Astrocyte of the spinal cord (primary cell): ENCODE data around the gene ATP8B3.

Experiments used
- DNase-seq: peaks from one replicate; pipeline ENCODE4 v3.0.0; 2011; ENCODE audit warnings: low read depth, low spot score
- H3K4me3 ChIP-seq: 2 replicates; pipeline ENCODE4 v1.5.1; 2011; ENCODE audit warnings: low read depth, mild to moderate bottlenecking, low read length, moderate library complexity
- CTCF ChIP-seq: IDR thresholded peaks from 2 replicates; pipeline ENCODE4 v1.5.1; 2012; ENCODE audit warnings: low read depth, mild to moderate bottlenecking, low read length, inconsistent platforms
- in situ Hi-C: cut with HindIII; loops from 2 replicates; pipeline ENCODE4 v1.10.0; 2017; ENCODE audit warnings: low sequenced_read_pairs

The ATP8B3 gene

GRCh38 chr19:1857648-1858326, 45.7 kb upstream of the ATP8B3 start:
- H3K4me3 ChIP-seq, result peak overlapping the region; percentile 15
- in situ Hi-C loops, result no loop called here
- TF ChIP-seq CTCF, result no peak
- DNase-seq, result no peak

GRCh38 chr19:1856698-1857603, 44.9 kb upstream of the ATP8B3 start:
- in situ Hi-C loops, result no loop called here
- DNase-seq, result peak; percentile 71
- no peak for TF ChIP-seq CTCF
- H3K4me3 ChIP-seq, result peak overlapping the region; percentile 16

GRCh38 chr19:1856345-1856697, 44.2 kb upstream of the ATP8B3 start:
- in situ Hi-C loops, result no loop called here
- peak overlapping the region; percentile 16 for H3K4me3 ChIP-seq
- TF ChIP-seq CTCF, result no peak
- no peak for DNase-seq

- TF ChIP-seq CTCF, result no peak
- peak overlapping the region; percentile 20 for H3K4me3 ChIP-seq
- in situ Hi-C loops, result no loop called here
- no peak for DNase-seq
Measured at GRCh38 chr19:1855828-1856255, 43.8 kb upstream of the ATP8B3 start.

GRCh38 chr19:1855040-1855827, 43.2 kb upstream of the ATP8B3 start:
- DNase-seq, result peak; percentile 86
- peak overlapping the region; percentile 20 for H3K4me3 ChIP-seq
- in situ Hi-C loops, result no loop called here
- no peak for TF ChIP-seq CTCF

GRCh38 chr19:1854542-1855039, 42.5 kb upstream of the ATP8B3 start:
- in situ Hi-C loops, result no loop called here
- TF ChIP-seq CTCF, result no peak
- no peak overlapping the region for H3K4me3 ChIP-seq
- DNase-seq, result no peak
